ENCODE measurements around the gene PABPC4L. TPM values are rescaled to one million over a fixed set of nuclear protein-coding genes. Genes with fewer than 3 reads are reported as not detected.

Gene PABPC4L
- total RNA-seq (0.77 and 1.2 TPM in 2 replicates), polyA plus RNA-seq (0.90 and 0.96 TPM in 2 replicates), polyA minus RNA-seq (ENCODE audit: low replicate concordance) (0.82 and 1.7 TPM in 2 replicates)
- 0.57 and 0.65 TPM in 2 replicates for polyA plus RNA-seq (2012)

DNA sequence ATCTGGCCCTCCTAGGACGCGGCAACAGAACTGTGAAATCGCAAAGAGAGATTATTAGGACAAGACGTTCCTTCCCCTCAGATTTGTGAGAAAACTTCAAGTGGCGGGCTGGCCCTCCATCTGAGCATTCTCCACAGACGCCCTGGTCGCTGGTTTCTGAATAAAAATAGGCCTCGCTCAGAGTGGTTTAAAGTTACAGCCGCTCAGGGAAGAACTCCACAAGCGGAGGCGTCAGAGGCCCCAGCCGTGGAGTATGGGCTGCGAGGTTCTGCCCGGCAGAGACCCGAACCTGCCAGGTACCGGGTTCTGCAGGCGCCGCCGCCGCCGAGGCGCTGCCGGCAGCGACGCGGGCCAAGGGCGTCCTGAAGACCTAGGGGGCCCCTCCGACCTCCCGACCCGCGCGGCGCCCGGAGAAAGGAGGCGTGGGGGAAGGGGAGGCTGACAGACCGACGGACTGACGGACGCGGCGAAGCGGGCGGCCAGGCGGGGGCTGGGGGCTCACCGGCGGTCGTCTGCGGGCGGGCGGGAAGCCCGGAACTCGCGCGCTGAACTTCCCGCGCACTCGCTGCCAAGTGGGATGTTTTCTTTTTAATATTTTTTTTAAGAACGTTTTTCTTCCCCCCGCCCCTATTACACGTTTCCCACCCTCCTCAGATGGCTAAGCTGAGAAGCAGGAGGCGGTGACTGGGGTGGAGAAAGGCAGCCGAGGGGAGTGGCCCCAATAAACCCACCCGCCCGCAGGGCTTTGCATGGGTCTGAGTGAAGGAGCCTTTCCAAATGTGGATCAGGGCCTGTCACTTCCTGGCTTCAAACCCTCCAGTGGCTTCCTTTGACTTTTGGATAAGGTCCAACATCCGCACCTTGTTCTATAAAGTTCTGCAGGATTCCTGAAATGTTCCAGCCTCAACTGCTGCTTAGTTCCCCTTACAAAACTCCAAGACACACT is at the start of gene PABPC4L:
PABPC4L (minus strand) TSS at position 574 of the 946 bp plus-strand sequence. CDS start 770 bp downstream, outside the sequence.
- Histone ChIP-seq H3K4me2 (ENCODE audit: extremely low read depth, insufficient read depth, low read length) (peak within 1 kb of the TSS; percentile 72), H3K27me3 (ENCODE audit: control insufficient read depth, insufficient read depth, low read length) (no peaks in the 10 kb centered on the region), H4K20me1 (ENCODE audit: control insufficient read depth, extremely low read depth, insufficient read depth, low read length) (no peaks in the 10 kb centered on the region), H3K27ac (ENCODE audit: insufficient read depth, low read length) (peak within 1 kb of the TSS; percentile 14), H3K9ac (ENCODE audit: insufficient read depth, low read length) (peak within 1 kb of the TSS; percentile 55), H3K4me1 (ENCODE audit: control insufficient read depth, extremely low read depth, insufficient read depth, low read length) (no peaks in the 10 kb centered on the region), H3K36me3 (ENCODE audit: control insufficient read depth, insufficient read depth, low read length) (no peaks in the 10 kb centered on the region), H3K79me2 (ENCODE audit: control insufficient read depth, insufficient read depth, low read length) (no peaks in the 10 kb centered on the region), H2AFZ (ENCODE audit: low read length) (peak within 1 kb of the TSS; percentile 92), H3K4me3 (replicated peaks in 1 of 4; ENCODE audit: control extremely low read depth in 1 of 4, insufficient read depth in 1 of 4, low read depth in 3 of 4, low read length in 4 of 4) (peak within 1 kb of the TSS; percentile 51 to 62 (median 54)), H3K9me3 (ENCODE audit: control insufficient read depth, insufficient read depth, low read depth, low read length) (no peaks in the 10 kb centered on the region)
- TF ChIP-seq, protein P1, sequence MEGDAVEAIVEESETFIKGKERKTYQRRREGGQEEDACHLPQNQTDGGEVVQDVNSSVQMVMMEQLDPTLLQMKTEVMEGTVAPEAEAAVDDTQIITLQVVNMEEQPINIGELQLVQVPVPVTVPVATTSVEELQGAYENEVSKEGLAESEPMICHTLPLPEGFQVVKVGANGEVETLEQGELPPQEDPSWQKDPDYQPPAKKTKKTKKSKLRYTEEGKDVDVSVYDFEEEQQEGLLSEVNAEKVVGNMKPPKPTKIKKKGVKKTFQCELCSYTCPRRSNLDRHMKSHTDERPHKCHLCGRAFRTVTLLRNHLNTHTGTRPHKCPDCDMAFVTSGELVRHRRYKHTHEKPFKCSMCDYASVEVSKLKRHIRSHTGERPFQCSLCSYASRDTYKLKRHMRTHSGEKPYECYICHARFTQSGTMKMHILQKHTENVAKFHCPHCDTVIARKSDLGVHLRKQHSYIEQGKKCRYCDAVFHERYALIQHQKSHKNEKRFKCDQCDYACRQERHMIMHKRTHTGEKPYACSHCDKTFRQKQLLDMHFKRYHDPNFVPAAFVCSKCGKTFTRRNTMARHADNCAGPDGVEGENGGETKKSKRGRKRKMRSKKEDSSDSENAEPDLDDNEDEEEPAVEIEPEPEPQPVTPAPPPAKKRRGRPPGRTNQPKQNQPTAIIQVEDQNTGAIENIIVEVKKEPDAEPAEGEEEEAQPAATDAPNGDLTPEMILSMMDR (conservative IDR thresholded peaks at IDR 0.05 in 1 of 2, IDR thresholded peaks at IDR 0.05 in 1 of 2; ENCODE audit: low read depth in 1 of 2, low read length in 2 of 2): no peak
- no peak for TF ChIP-seq EZH2 (IDR thresholded peaks at IDR 0.05; ENCODE audit: low read length, missing control alignments)
- DNase-seq (ENCODE audit: low read depth in 2 of 2): peak; percentile 63 to 81

DNA sequence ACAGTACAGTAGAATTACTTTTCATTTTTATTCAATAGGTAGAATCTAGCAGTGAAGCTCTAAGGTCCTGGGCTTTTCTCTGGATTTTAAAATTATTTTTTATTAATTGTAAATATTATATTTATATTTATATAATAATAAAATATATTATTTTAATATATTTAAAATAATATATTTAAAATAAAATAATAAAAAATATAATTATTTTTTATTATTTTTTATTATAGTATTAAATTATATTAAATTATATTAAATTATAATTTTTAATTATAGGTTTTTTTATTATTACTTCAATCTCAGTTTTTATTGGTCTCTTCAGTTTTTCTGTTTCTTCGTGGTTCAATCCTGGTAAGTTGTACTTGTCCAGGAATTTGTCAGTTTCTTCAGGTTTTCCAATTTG is 49.7 kb upstream of the PABPC4L start:
- no peak for DNase-seq (ENCODE audit: low read depth in 2 of 2)
- no peak overlapping the region for H3K27ac ChIP-seq (ENCODE audit: insufficient read depth, low read length)

More for the DNA sequence above, 49.7 kb upstream of the PABPC4L start:
- Histone ChIP-seq H2AFZ (ENCODE audit: low read length) (no peak overlapping the region), H3K4me2 (ENCODE audit: extremely low read depth, insufficient read depth, low read length) (no peak overlapping the region), H3K36me3 (ENCODE audit: control insufficient read depth, insufficient read depth, low read length) (no peaks in the 10 kb centered on the region), H4K20me1 (ENCODE audit: control insufficient read depth, extremely low read depth, insufficient read depth, low read length) (no peaks in the 10 kb centered on the region), H3K4me1 (ENCODE audit: control insufficient read depth, extremely low read depth, insufficient read depth, low read length) (no peaks in the 10 kb centered on the region), H3K79me2 (ENCODE audit: control insufficient read depth, insufficient read depth, low read length) (no peaks in the 10 kb centered on the region), H3K9ac (ENCODE audit: insufficient read depth, low read length) (no peak overlapping the region), H3K4me3 (replicated peaks in 1 of 4; ENCODE audit: control extremely low read depth in 1 of 4, insufficient read depth in 1 of 4, low read depth in 3 of 4, low read length in 4 of 4) (no peak overlapping the region), H3K27me3 (ENCODE audit: control insufficient read depth, insufficient read depth, low read length) (no peaks in the 10 kb centered on the region), H3K9me3 (ENCODE audit: control insufficient read depth, insufficient read depth, low read depth, low read length) (no peaks in the 10 kb centered on the region)
- TF ChIP-seq, protein P1 (conservative IDR thresholded peaks at IDR 0.05 in 1 of 2, IDR thresholded peaks at IDR 0.05 in 1 of 2; ENCODE audit: low read depth in 1 of 2, low read length in 2 of 2): no peak
- TF ChIP-seq EZH2 (IDR thresholded peaks at IDR 0.05; ENCODE audit: low read length, missing control alignments): no peak
